K562 (cell line): ENCODE measurements around the gene DMBT1.

Experiments used
- ARHGAP35 ChIP-seq: fragments of 450-650 bp; IDR thresholded peaks from 2 replicates; pipeline ENCODE4 v1.6.1; 2018; ENCODE audit not compliant: partially characterized antibody
- ELF4 ChIP-seq: fragments of 450-650 bp; formaldehyde crosslinking; IDR thresholded peaks from 2 replicates; pipeline ENCODE4 v1.4.0; 2022; ENCODE audit warnings: missing genetic modification characterization
- HIVEP1 ChIP-seq: fragments of 250-450 bp; sonication (Bioruptor Pico); IDR thresholded peaks from 2 replicates; pipeline ENCODE4 v1.4.0; 2020; ENCODE audit warnings: mild to moderate bottlenecking
- NR2C1 ChIP-seq, 2 experiments: fragments of 450-650 bp; IDR thresholded peaks; 2 replicates each; pipeline ENCODE4 v1.6.1; 2017; ENCODE audit warnings: mild to moderate bottlenecking in 2 of 2, antibody characterized with exemption in 1 of 2, inconsistent platforms in 1 of 2, missing compliant biosample characterization in 1 of 2, missing genetic modification characterization in 1 of 2
- POLR2A ChIP-seq: fragments of 450-650 bp; conservative IDR thresholded peaks from 2 replicates; pipeline ENCODE4 v1.6.1; 2016
- POLR2AphosphoS2 ChIP-seq: IDR thresholded peaks from 2 replicates; pipeline ENCODE4 v1.6.1; 2012; ENCODE audit warnings: low read length, improper control_type of control experiment
- POLR3G ChIP-seq: IDR thresholded peaks from 2 replicates; pipeline ENCODE4 v1.6.1; 2011; ENCODE audit not compliant: insufficient read length, insufficient replicate concordance; ENCODE audit errors: extremely low read depth
- STAT5B ChIP-seq: fragments of 250-450 bp; sonication (Bioruptor Pico); IDR thresholded peaks from 2 replicates; pipeline ENCODE4 v1.8.0; 2021; ENCODE audit warnings: mild to moderate bottlenecking, inconsistent platforms
- TAF1 ChIP-seq: IDR thresholded peaks from 2 replicates; pipeline ENCODE4 v1.6.1; 2011; ENCODE audit warnings: mild to moderate bottlenecking, low read length, moderate library complexity; ENCODE audit not compliant: insufficient read depth, control insufficient read depth, severe bottlenecking; ENCODE audit errors: extremely low read depth
- TF ChIP-seq, protein P1 (sequence below), 3 experiments: IDR thresholded peaks in 2 of 3; conservative IDR thresholded peaks in 1 of 3; 2 replicates each; pipeline ENCODE4 v1.5.1; 2011 to 2012; ENCODE audit warnings: low read length in 3 of 3, mild to moderate bottlenecking in 3 of 3, control low read depth in 2 of 3, improper control_type of control experiment in 1 of 3, inconsistent platforms in 1 of 3, low read depth in 1 of 3, mixed read lengths in 1 of 3, moderate library complexity in 1 of 3; ENCODE audit not compliant: insufficient read depth in 2 of 3

DNA sequence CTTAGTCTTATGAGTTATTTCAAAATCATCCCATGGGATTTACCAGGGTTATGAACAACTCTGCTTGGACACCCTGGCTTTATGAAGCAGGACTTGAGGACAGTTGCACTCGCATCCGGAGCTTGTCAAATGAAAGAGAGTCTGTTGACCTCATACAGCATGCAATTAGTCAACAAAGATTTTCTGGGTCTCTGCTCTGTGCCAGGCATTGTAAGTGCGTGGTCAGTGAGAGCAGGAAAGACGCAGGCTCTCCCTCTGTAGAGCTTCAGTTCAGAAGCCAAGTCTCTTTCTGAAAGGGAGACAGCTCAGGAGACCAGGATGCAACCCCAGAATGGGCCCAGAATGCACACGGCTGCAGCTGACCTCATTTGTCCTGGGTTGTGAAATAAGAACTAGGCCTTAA lies 45.5 kb upstream of the DMBT1 start:
- TF ChIP-seq, protein P1, sequence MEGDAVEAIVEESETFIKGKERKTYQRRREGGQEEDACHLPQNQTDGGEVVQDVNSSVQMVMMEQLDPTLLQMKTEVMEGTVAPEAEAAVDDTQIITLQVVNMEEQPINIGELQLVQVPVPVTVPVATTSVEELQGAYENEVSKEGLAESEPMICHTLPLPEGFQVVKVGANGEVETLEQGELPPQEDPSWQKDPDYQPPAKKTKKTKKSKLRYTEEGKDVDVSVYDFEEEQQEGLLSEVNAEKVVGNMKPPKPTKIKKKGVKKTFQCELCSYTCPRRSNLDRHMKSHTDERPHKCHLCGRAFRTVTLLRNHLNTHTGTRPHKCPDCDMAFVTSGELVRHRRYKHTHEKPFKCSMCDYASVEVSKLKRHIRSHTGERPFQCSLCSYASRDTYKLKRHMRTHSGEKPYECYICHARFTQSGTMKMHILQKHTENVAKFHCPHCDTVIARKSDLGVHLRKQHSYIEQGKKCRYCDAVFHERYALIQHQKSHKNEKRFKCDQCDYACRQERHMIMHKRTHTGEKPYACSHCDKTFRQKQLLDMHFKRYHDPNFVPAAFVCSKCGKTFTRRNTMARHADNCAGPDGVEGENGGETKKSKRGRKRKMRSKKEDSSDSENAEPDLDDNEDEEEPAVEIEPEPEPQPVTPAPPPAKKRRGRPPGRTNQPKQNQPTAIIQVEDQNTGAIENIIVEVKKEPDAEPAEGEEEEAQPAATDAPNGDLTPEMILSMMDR (IDR thresholded peaks at IDR 0.05 in 2 of 3, conservative IDR thresholded peaks at IDR 0.05 in 1 of 3; ENCODE audit: insufficient read depth in 2 of 3, low read depth in 1 of 3, low read length in 3 of 3): no peak
- TF ChIP-seq POLR3G (no peak), HIVEP1 (CRISPR knock-in tag) (no peak), ARHGAP35 (no peak), TAF1 (no peak), STAT5B (no peak), ELF4 (CRISPR knock-in tag) (no peak), POLR2A (no peak), NR2C1 (IDR thresholded peaks at IDR 0.05) (no peak), NR2C1 (tag; IDR thresholded peaks at IDR 0.05) (no peak), POLR2AphosphoS2 (no peak)
